HFFc6 (cell line): ENCODE data around the gene NR6A1. TPM values are rescaled to one million over a fixed set of nuclear protein-coding genes. Genes with fewer than 3 reads are reported as not detected.

Experiments
- DNase-seq: peaks from one replicate; pipeline ENCODE4 v3.0.0-alpha.2; 2018
- H3K27ac Mint-ChIP-seq: 2 replicates; pipeline ENCODE4 v1.8.0; 2020; ENCODE audit warnings: mild to moderate bottlenecking, mixed read lengths
- H3K27me3 Mint-ChIP-seq: 2 replicates; pipeline ENCODE4 v1.8.0; 2021; ENCODE audit warnings: mild to moderate bottlenecking, moderate library complexity, mixed read lengths; ENCODE audit not compliant: insufficient read depth
- H3K36me3 Mint-ChIP-seq: 2 replicates; pipeline ENCODE4 v1.8.0; 2021; ENCODE audit warnings: low read depth, mixed read lengths
- H3K4me1 Mint-ChIP-seq: 2 replicates; pipeline ENCODE4 v1.8.0; 2020; ENCODE audit warnings: low read depth, mixed read lengths
- H3K4me3 Mint-ChIP-seq: 2 replicates; pipeline ENCODE4 v1.8.0; 2020; ENCODE audit warnings: mild to moderate bottlenecking, moderate library complexity, mixed read lengths
- H3K9me3 Mint-ChIP-seq: 2 replicates; pipeline ENCODE4 v1.8.0; 2020; ENCODE audit warnings: mild to moderate bottlenecking, mixed read lengths
- CTCF ChIP-seq: fragments of 200-600 bp; sonication (generic); IDR thresholded peaks from 2 replicates; pipeline ENCODE4 v1.5.0; 2021; ENCODE audit warnings: antibody characterized with exemption, mild to moderate bottlenecking
- total RNA-seq, 6 experiments: library from RNA; stranded (reverse); fragmentation: NEBNext Ultra II Directional; extraction: Animal tissue kit (Norgen Biotek cat#: 25700); gene quantifications; 2 replicates in 1 of 6; 3 replicates in 5 of 6; pipeline ENCODE4 v1.2.3, GENCODE V29; 2021

NR6A1 gene
- total RNA-seq, 6 experiments from 2014 or later = 0.05 to 0.26 (median 0.13) TPM

- no peak overlapping the region for H3K4me3 Mint-ChIP-seq
- TF ChIP-seq CTCF = no peak
- peaks cover 6% of the 10 kb centered on the region for H3K4me1 Mint-ChIP-seq
- no peak for DNase-seq
- no peaks in the 10 kb centered on the region for H3K9me3 Mint-ChIP-seq
- H3K27me3 Mint-ChIP-seq = peaks cover 13% of the 10 kb centered on the region
- no peak overlapping the region for H3K27ac Mint-ChIP-seq
- no peaks in the 10 kb centered on the region for H3K36me3 Mint-ChIP-seq
These were observed 177.9 kb downstream of the NR6A1 start for GRCh38 chr9:124593200-124593599.

GRCh38 chr9:124590889-124591641 lies 180.0 kb downstream of the NR6A1 start:
- Mint-ChIP-seq H3K4me3 (no peak overlapping the region), H3K36me3 (no peaks in the 10 kb centered on the region), H3K27ac (no peak overlapping the region), H3K9me3 (no peaks in the 10 kb centered on the region), H3K4me1 (peaks cover 19% of the 10 kb centered on the region), H3K27me3 (peaks cover 15% of the 10 kb centered on the region)
- TF ChIP-seq CTCF = no peak
- no peak for DNase-seq

GRCh38 chr9:124584631-124585030 lies 186.5 kb downstream of the NR6A1 start:
- Mint-ChIP-seq H3K4me3 (no peak overlapping the region), H3K27me3 (peaks cover 14% of the 10 kb centered on the region), H3K9me3 (no peaks in the 10 kb centered on the region), H3K36me3 (no peaks in the 10 kb centered on the region), H3K4me1 (peaks cover 13% of the 10 kb centered on the region), H3K27ac (no peak overlapping the region)
- no peak for DNase-seq
- TF ChIP-seq CTCF = no peak

- no peak for TF ChIP-seq CTCF
- H3K4me3 Mint-ChIP-seq = no peak overlapping the region
- peaks cover 13% of the 10 kb centered on the region for H3K4me1 Mint-ChIP-seq
- DNase-seq = no peak
- H3K36me3 Mint-ChIP-seq = no peaks in the 10 kb centered on the region
- peaks cover 14% of the 10 kb centered on the region for H3K27me3 Mint-ChIP-seq
- H3K27ac Mint-ChIP-seq = no peak overlapping the region
- H3K9me3 Mint-ChIP-seq = no peaks in the 10 kb centered on the region
These were observed 188.0 kb downstream of the NR6A1 start for GRCh38 chr9:124583134-124583533.

GRCh38 chr9:124580186-124580585 lies 190.9 kb downstream of the NR6A1 start:
- no peaks in the 10 kb centered on the region for H3K36me3 Mint-ChIP-seq
- DNase-seq = no peak
- H3K9me3 Mint-ChIP-seq = no peaks in the 10 kb centered on the region
- H3K27ac Mint-ChIP-seq = no peak overlapping the region
- no peak overlapping the region for H3K4me3 Mint-ChIP-seq
- H3K27me3 Mint-ChIP-seq = peaks cover 8% of the 10 kb centered on the region
- peaks cover 2% of the 10 kb centered on the region for H3K4me1 Mint-ChIP-seq
- no peak for TF ChIP-seq CTCF
